Measurements from ENCODE around the gene CXCL8. TPM values are rescaled to one million over a fixed set of nuclear protein-coding genes. Genes with fewer than 3 reads are reported as not detected.

Gene CXCL8
- total and polyA plus RNA-seq, 11 donors = 0.15 to 7.5 (median 0.56) TPM; not detected in 3

GRCh38 chr4:73703320-73703719 lies 37.0 kb upstream of the CXCL8 start:
- TF ChIP-seq POLR2A (IDR thresholded peaks at IDR 0.05) (no peak), CTCF (IDR thresholded peaks at IDR 0.05) (no peak)
- peak overlapping the region in 2 of 12 donors; percentile 67 to 84 for H3K27ac ChIP-seq
- no peaks in the 10 kb centered on the region for H3K27me3 ChIP-seq
- DNase-seq (no peak), ATAC-seq (no peak)
- peaks cover 0 to 41% (median 19%) of the 10 kb centered on the region in 12 donors for H3K4me1 ChIP-seq
- intact Hi-C loops (cut with DNase I) = no loop called here
- H3K4me3 ChIP-seq = no peak overlapping the region
- H3K9me3 ChIP-seq = no peaks in the 10 kb centered on the region
- 52 to 59% (median 57%) methylated on average over 1 of the region's 1 CpG for WGBS, 4 donors
- no peaks in the 10 kb centered on the region for H3K36me3 ChIP-seq

GRCh38 chr4:73704314-73705055 lies 35.9 kb upstream of the CXCL8 start:
- H3K27ac ChIP-seq = peak overlapping the region; percentile 25 to 84 (median 38)
- H3K4me1 ChIP-seq = peaks cover 0 to 53% (median 16%) of the 10 kb centered on the region in 12 donors
- intact Hi-C loops (cut with DNase I) = no loop called here
- no peaks in the 10 kb centered on the region for H3K27me3 ChIP-seq
- WGBS, 4 donors = 50 to 55% (median 52%) methylated on average over 9 of the region's 9 CpGs
- ATAC-seq (peak; percentile 89 to 94 (median 90)), DNase-seq (peak in 4 of 5 donors; percentile 46 to 64 (median 52))
- TF ChIP-seq CTCF (IDR thresholded peaks at IDR 0.05) (no peak), POLR2A (IDR thresholded peaks at IDR 0.05) (no peak)
- no peaks in the 10 kb centered on the region for H3K9me3 ChIP-seq
- no peaks in the 10 kb centered on the region for H3K36me3 ChIP-seq
- no peak overlapping the region for H3K4me3 ChIP-seq

- intact Hi-C loops (cut with DNase I) = no loop called here
- no peaks in the 10 kb centered on the region for H3K9me3 ChIP-seq
- 36 to 50% (median 42%) methylated on average over 1 of the region's 1 CpG for WGBS, 4 donors
- H3K4me3 ChIP-seq = no peak overlapping the region
- H3K36me3 ChIP-seq = no peaks in the 10 kb centered on the region
- peak overlapping the region; percentile 25 to 84 (median 38) for H3K27ac ChIP-seq
- TF ChIP-seq CTCF (IDR thresholded peaks at IDR 0.05) (no peak), POLR2A (IDR thresholded peaks at IDR 0.05) (no peak)
- H3K27me3 ChIP-seq = no peaks in the 10 kb centered on the region
- peaks cover 0 to 53% (median 16%) of the 10 kb centered on the region in 12 donors for H3K4me1 ChIP-seq
- DNase-seq (no peak), ATAC-seq (peak in 2 of 4 donors; percentile 30 to 59)
Measured at GRCh38 chr4:73705056-73705432, 35.3 kb upstream of the CXCL8 start.

GRCh38 chr4:73705721-73706120 lies 34.6 kb upstream of the CXCL8 start:
- Histone ChIP-seq H3K36me3 (no peaks in the 10 kb centered on the region), H3K27me3 (no peaks in the 10 kb centered on the region), H3K27ac (peak overlapping the region in 3 of 12 donors; percentile 40 to 84 (median 78)), H3K4me1 (peaks cover 0 to 53% (median 16%) of the 10 kb centered on the region in 12 donors), H3K4me3 (no peak overlapping the region), H3K9me3 (no peaks in the 10 kb centered on the region)
- no peak for DNase-seq
- TF ChIP-seq CTCF (IDR thresholded peaks at IDR 0.05) = no peak
- TF ChIP-seq POLR2A (IDR thresholded peaks at IDR 0.05) = no peak
- 87 to 100% (median 91%) methylated on average over 1 of the region's 1 CpG for WGBS, 4 donors
- intact Hi-C loops (cut with DNase I) = no loop called here
- no peak for ATAC-seq
